HG03064 (cell line): ENCODE data around the gene SPIN1.
"Not testable (repeated sequence)": the region's sequence is repeated elsewhere in the genome, so short reads cannot be mapped to it uniquely, and the experiment has no call there.

Source experiments
- ATAC-seq: cut with Tn5 transposase; IDR thresholded peaks from one replicate; pipeline ENCODE4 v1.9.1; 2021; ENCODE audit warnings: low read depth; ENCODE audit not compliant: unreplicated experiment

Gene SPIN1

DNA sequence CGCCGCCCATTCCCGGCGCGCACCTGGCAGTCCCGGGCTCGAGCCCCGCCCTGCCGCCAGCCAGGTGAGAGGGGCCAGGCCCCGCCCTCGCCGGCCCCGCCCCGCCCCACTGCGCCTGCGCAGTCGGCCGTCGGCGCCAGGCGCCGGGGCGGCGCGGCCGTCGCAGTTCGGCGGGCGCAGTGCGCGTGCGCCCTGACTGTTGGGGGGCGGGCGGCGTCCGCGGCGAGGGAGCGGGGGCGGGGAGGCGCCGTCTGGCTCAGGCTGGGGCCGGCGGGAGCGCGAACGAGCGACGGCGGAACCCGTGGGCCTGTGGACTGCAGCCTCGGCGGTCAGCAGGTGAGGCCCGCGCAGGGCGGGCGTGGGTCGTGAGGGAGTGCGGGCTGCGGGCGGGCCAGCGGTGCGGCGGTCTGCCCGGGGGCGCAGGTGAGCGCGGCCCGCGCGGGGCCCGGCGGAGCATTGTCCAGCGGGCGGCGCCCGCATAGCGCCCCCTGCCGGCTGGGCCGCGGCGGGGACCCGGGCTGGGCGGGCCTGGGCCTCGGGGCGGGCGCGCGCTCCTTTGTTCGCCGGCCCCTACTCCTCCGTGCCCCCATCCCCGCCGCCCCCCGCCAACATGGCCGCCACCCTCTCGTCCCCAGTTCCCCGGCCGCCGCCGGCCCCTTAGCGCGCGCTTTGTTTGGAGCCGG, at the start of gene SPIN1:
TSS of gene SPIN1 (plus strand) at position 242 of the 683 bp plus-strand sequence. CDS start 38,096 bp downstream, outside the sequence.
- ATAC-seq, result peak; percentile 76

DNA sequence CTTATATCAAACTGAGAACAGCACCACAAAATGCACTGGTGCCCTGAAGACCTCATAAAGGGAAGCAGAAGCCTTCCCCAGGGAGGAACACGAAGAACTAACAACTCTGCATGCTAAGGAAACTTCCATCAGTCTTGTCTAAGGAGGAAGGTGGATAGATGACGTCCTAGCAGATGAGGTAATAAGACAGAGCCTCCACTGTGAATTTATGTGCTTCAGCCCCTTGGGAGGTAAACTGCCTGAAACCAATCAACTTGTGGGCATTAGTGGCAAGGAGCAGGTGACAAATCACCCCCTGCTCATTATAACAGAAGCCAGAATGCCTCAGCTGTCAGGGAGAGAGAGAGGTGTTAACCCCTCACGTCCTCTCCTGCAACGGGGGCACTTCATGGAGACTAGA, 48.9 kb upstream of the SPIN1 start:
- ATAC-seq, result no peak

DNA sequence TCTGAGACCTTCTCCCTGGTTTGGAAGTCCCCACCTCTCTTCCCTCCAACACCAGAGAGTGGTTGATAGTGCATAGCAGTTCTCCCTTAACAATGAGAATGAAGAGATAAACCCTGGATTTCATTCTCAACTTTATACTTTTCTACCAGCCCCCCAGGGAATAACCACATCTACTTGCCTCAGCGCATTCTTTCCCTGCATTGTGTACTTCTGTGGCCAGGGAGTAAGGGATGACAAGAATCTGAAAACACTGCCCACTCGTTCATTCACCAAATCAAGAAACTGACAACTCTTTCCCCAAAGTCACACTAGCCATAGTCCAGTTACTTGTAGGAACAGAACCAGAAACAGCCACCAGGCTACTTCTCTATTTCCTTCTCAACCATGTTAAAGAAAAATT, 46.0 kb upstream of the SPIN1 start:
- ATAC-seq, result no peak

DNA sequence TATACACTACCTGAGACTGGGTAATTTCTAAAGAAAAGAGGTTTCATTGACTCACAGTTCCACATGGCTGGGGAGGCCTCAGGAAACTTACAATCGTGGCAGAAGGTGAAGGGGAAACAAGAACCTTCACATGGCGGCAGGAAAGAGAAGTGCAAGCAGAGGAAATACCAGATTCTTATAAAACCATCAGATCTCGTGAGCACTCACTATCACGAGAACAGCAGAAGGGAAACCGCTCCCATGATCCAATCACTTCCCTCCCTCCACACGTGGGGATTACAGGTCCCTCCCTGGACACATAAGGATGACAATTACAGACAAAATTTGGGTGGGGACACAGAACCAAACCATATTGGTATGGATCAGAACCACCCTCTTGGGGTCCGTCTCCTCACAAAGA, 44.2 kb upstream of the SPIN1 start:
- no peak for ATAC-seq

DNA sequence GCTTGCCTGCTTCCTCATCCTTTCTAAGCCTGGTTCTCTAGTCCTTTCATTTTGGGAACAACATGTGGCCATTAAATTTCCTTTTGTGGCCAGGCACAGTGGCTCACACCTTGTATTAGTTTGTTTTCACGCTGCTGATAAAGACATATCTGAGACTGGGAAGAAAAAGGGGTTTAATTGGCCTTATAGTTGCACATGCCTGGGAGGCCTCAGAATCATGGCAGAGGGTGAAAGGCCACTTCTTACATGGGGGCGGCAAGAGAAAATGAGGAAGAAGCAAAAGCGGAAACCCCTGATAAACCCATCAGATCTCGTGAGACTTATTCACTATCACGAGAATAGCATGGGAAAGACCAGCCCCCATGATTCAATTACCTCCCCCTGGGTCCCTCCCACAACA, 37.9 kb upstream of the SPIN1 start:
- not testable (repeated sequence) for ATAC-seq

DNA sequence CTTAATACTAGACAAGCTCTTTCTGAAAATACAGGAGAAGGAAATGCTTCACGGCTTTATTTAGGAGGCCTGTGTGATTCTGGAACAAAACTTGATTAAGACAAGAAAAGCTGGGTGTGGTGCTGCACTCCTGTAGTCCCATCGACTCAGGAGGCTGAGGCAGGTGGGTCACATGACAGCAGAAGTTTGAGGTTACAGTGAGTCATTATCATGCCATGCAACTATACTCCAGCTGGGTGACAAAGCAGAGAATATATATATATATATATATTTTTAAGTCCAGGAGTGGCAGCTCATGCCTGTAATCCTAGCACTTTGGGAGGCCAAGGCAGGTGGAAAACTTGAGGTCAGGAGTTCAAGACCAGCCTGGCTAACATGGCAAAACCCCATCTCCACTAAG, 33.1 kb upstream of the SPIN1 start:
- ATAC-seq, result no peak

DNA sequence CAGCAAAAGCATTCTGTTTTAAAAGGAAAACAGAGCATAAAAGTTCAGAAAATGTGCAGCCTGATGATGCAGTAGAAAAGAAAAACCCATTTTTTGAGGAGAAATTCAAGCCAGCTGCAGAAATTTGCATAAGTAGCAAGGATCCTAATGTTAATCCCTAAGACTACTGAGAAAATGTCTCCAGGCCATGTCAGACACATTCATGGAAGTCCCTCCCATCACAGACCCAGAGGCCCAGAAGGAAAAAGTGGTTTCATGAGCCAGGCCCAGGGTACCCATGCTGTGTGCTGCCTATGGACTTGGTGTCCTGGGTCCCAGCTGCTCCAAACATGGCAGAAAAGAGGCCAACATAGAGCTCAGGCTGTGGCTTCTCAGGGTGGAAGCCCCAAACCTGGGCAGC, 31.0 kb upstream of the SPIN1 start:
- ATAC-seq, result not testable (repeated sequence)

DNA sequence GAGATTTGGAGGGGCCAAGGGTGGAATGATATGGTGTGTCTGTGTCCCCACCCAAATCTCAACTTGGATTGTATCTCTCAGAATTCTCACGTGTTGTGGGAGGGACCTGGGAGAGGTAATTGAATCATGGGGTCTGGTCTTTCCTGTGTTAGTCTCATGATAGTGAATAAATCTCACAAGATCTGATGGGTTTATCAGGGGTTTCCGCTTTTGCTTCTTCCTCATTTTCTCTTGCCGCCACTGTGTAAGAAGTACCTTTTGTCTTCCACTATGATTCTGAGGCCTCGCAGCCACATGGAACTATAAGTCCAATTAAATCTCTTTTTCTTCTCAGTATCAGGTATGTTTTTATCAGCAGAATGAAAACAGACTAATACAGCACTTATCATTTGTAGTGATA, 29.5 kb upstream of the SPIN1 start:
- no peak for ATAC-seq

DNA sequence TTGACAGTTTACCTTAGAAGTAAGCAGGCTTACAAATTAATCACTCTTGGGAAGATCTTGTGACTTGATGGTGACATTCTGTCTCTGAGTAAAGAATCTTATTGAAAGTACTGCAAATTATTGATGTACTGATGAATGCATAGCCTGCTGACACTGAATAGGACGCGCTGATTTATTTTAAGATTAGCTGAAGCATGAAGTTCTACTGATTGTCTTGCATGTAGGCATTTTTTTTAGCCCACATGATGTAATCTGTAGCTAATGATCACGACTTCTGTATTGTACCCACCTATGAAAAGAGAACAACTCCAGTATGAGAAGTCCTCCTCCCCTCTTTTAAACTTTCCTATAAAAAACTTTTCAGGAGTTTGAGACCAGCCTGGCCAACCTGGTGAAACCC, 28.3 kb upstream of the SPIN1 start:
- no peak for ATAC-seq

DNA sequence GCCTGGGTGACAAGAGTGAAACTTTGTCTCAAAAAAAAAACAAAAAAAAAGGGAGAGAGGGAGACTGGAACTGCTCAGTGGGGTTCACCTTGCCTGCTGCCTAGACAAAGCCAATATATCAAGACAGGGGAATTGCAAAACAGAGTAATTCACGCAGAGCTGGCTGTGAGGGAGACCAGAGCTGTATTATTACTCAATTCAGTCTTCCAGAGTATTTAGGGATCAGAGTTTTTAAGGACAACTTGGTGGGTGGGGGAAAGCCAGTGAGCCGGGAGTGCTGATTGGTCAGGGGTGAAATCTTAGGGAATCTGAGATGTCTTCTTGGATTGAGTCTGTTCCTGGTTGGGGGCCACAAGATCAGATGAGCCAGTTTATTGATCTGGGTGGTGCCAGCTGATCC, 25.6 kb upstream of the SPIN1 start:
- no peak for ATAC-seq

DNA sequence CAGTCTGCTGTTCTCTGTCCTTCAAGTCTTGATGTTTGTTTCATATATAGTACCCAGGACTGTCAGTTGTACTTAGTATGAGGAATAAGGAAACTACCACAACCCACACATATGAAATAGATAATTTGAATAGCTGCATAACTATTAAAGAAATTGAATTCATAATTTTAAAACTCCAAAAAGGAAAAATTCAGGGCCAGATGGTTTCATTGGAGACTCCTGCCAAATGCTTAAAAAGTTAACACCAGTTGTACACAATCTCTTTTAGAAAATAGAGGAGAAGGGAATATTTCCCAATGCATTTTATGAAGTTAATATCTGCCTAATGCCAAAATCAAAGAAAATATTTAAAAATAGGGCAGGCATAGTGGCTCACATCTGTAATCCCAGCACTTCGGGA, 24.6 kb upstream of the SPIN1 start:
- no peak for ATAC-seq

DNA sequence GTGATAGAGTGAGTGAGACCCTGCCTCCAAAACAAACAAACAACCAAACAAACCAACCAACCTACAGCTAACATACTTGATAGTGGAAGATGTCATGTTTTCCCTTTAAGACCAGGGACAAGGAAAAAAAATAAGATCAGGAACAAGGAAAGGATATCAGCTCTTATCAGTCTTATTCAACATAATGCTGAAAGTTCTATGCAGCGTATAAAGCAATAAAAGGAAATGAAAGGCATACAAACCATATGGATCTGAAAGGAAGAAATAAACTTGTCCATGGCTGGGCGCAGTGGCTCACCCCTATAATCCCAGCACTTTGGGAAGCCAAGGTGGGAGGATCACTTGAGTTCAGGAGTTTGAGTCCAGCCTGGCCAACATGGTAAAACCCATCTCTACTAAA, 23.5 kb upstream of the SPIN1 start:
- no peak for ATAC-seq

DNA sequence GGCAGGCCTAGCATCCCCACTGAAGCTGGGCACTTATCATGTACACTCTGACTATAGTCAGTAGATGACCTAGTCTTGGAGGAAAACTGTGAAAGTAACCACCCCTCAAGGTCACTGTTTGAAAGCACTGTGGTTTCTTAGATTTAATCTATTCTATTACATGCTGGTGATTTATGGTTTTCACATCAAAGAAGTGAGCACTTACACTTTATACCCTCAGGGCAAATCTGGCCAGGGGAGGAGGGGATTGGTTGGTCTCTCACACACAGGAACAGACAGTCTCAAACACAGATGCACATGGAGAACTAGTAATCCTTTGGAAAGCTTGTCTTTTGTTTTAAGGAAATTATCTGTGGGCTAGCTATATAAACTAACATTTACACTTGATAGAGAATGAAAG, 17.9 kb upstream of the SPIN1 start:
- ATAC-seq, result no peak

DNA sequence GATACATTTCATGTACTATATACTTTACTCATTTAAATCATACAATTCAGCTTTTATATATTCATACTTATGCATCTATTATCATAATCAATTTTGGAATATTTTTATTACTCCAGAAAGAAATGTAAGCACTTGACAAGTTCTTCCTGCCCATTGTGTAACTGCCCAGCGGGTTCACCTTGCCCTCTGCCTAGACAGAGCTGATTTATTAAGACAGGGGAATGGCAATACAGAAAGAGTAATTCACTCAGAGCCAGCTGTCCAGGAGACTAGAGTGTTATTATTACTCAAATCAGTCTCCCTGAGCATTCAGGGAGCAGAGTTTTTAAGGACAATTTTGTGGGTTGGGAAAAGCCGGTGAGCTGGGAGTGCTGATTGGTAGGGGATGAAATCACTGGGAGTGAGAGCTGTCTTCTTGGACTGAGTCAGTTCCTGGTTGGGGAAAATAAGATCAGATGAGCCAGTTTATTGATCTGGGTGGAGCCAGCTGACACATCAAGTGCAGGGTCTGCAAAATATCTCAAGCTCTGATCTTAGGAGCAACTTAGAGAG, 16.1 kb upstream of the SPIN1 start:
- ATAC-seq, result no peak

DNA sequence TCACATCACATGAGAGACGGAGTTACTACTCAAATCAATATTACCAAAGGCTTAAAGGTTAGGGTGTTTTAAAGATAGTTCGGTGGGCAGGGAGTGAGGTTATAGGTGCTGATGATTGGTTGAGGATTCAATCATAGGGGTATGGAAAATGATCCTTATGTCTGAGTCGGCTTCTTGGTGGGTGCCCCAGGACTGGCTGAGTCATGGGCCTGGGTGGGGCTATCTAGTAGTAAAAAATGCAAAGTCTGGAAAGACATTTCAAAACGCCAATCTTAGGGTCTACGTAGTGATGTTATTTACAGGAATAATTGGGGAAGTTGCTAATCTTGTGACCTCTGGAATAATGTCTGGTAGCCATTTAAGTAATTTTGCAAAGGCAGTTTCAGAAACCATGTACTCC, 15.2 kb upstream of the SPIN1 start:
- ATAC-seq, result no peak

DNA sequence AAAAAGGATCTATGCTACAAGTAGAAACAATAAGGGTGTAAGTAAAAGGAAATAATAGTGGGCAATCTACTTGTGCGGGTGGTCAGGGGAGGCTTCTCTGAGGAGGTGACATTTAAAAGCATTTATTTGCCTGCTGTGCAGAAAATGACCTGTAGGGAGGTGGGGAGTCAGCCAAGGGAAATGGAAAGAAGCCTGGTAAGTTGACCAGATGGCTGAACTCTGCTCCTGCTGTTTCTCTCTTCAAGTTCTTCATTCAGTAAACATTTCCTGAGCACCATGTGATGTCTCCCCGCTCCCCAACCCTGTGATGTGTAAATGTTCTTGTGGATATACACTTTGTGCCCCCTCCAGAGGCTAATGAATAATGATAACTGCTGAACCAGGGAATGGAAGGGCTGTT, 9.9 kb upstream of the SPIN1 start:
- no peak for ATAC-seq

DNA sequence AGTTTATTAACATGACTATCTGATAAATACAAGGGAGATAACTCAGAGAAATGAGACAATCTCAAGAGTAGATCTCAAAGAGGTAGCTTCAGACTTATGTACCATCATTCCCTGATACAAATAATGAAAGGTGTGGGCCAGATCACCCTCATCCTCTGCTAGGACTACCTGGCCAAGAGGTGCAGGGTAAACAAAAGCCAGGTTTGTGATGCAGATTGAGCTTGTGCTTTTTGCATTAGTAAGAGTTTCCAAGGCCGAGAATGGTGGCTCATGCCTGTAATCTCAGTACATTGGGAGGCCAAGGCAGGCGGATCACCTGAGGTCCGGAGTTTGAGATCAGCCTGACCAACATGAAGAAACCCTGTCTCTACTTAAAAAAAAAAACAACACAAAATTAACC, 8.9 kb upstream of the SPIN1 start:
- ATAC-seq, result no peak

DNA sequence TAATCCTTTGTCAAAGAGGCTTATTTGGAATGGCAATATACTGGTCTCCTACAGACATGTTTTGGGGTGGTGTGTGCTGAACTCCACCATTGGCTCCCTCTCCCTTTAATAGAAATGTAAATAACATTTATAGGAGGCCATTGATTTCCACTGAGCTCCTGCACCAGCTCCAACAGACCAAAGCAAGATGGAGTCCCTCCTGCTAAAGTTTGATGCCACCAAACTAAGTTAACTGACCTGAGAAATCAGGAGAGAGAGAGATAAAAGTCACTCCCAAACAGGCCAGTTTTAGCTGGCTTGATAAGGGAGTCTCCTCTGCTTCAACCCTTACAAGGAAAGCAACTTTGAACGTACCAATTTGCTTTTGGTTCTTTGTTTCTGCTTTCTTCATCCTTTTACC, 8.1 kb upstream of the SPIN1 start:
- ATAC-seq, result no peak

DNA sequence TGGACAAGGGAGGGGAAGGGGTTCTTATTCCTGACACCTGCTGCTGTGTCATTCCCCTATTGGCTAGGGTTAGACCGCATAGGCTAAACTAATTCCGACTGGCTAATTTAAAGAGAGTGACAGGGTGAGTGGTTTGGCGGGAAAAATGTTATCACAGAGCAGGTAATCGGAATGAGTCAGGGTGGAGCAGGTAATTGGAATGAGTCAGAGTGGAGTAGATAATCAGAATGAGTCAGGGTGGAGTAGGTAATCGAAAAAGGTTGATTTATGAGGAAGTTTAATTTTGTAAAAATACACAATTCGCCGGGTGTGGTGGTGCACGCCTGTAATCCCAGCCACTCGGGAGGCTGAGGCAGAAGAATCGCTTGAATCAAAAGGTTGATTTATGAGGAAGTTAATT, 6.9 kb upstream of the SPIN1 start:
- not testable (repeated sequence) for ATAC-seq

DNA sequence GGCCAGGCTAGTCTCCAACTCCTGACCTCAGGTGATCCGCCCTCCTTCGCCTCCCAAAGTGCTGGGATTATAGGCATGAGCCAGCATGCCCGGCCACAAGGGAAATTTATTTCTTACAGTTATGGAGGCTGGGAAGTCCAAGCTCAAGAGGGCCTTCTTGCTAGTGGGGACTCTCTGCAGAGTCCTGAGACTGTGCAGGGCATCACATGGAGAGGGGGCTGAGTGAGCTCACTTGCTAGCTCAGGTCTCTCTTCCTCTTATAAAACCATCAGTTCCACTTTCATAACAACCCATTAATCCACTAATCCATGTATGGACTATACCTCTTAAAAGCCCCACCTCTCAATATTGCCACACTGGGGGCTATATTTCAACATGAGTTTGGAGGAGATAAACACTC, 5.1 kb upstream of the SPIN1 start:
- no peak for ATAC-seq

DNA sequence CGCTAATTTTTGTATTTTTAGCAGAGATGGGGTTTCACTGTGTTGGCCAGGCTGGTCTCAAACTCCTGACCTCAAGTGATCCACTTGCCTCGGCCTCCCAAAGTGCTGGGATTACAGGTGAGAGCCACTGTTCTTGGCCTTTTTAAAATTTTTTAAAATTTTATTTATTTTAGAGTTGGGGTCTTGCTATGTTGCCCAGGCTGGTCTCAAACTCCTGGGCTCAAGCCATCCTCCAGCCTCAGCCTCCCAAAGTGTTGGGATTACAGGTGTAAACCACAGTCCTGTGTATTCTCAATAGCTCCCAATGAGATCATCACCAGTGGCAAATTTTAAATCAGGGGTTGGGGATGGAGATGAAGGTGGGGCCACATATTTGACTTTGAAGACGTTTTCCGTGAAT, 2.1 kb upstream of the SPIN1 start:
- not testable (repeated sequence) for ATAC-seq

DNA sequence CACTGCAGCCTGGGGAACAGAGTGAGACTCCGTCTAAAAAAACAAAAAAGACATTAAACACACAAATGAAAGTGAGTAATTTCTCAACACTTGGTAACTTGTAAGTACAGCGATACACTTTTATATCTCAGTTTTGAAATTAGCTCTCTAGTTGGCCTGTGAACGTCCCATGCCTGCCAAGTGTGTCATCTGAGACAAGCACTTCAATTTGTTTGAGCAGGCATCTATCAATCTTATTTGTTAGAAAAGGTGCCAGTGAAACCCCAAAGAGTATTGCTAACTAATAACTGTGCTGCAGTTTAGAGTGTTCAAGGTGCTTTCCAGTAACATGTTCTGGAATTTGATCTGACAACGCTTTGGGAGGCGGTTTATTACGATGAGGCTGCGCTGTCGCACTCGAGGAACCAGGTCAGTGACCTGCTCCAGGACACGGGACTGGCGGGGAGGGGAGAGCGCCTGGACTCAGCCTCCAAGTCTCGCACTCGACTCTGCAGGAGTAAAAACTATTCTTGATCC, 1.1 kb upstream of the SPIN1 start:
- ATAC-seq, result no peak
